Testis (tissue), 2 donors: Measurements from ENCODE around the gene UBXN6.

Experiments
- CTCF ChIP-seq, 3 experiments: fragments of 450-650 bp in 2 of 3; fragments of 200-600 bp in 1 of 3; sonication (generic) in 1 of 3; IDR thresholded peaks; one replicate each; pipeline ENCODE4 v1.5.1; 2016 to 2019; ENCODE audit warnings: antibody characterized with exemption in 3 of 3, mild to moderate bottlenecking in 2 of 3, moderate library complexity in 1 of 3
- POLR2A ChIP-seq: fragments of 450-650 bp; IDR thresholded peaks from one replicate; pipeline ENCODE4 v1.6.1; 2017; ENCODE audit warnings: antibody characterized with exemption, mild to moderate bottlenecking, moderate library complexity

DNA sequence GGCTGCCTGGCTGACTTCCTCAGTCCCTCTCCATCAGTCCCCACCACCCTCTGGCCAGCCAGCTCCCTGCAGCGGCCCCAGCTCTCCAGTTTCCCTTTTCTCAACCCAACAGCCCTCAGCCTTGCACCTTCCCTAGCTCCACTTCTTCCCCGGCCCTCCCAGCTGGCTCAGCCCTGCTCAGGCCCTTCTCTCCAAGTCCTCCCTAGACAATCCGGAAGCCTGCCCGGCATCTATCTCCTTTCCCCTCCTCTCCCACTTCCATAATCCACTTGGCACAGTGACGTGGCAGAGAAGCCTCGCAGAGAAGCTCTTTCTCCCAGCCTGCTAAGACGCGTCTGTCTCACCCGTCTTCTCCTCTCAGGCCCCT is 1.1 kb downstream of the UBXN6 start:
- no peak for TF ChIP-seq CTCF (IDR thresholded peaks at IDR 0.05)
- no peak for TF ChIP-seq POLR2A
